H7 (cell line): ENCODE measurements around the gene NFYA. TPM values are rescaled to one million over a fixed set of nuclear protein-coding genes. Genes with fewer than 3 reads are reported as not detected.
"Not testable (repeated sequence)": the region's sequence is repeated elsewhere in the genome, so short reads cannot be mapped to it uniquely, and the experiment has no call there.

Experiments used
- DNase-seq: peaks from one replicate; pipeline ENCODE4 v3.0.0; 2012
- H3K27me3 ChIP-seq: 2 replicates; pipeline ENCODE4 v1.6.0; 2011; ENCODE audit warnings: mild to moderate bottlenecking, low read length; ENCODE audit not compliant: control insufficient read depth, insufficient read depth
- H3K36me3 ChIP-seq: replicated peaks from 2 replicates; pipeline ENCODE4 v1.5.1; 2011; ENCODE audit warnings: low read length; ENCODE audit not compliant: control insufficient read depth, insufficient read depth
- H3K4me3 ChIP-seq: 2 replicates; pipeline ENCODE4 v1.5.1; 2011; ENCODE audit warnings: low read depth, mild to moderate bottlenecking, control low read depth, low read length, moderate library complexity; ENCODE audit not compliant: insufficient read depth
- total RNA-seq: library from RNA; depleted of rRNA; stranded (reverse); fragments of >200 nt; shearing (Covaris generic); gene quantifications from 2 replicates; pipeline ENCODE4 v1.2.3, GENCODE V29; 2014

NFYA gene
- total RNA-seq, 1 experiment from 2014 or later, result 12.1 TPM

GRCh38 chr6:41097467-41098090 is 24.8 kb downstream of the NFYA start:
- Histone ChIP-seq H3K36me3 (peaks cover 46% of the 10 kb centered on the region), H3K4me3 (no peak overlapping the region), H3K27me3 (no peaks in the 10 kb centered on the region)
- no peak for DNase-seq

DNA sequence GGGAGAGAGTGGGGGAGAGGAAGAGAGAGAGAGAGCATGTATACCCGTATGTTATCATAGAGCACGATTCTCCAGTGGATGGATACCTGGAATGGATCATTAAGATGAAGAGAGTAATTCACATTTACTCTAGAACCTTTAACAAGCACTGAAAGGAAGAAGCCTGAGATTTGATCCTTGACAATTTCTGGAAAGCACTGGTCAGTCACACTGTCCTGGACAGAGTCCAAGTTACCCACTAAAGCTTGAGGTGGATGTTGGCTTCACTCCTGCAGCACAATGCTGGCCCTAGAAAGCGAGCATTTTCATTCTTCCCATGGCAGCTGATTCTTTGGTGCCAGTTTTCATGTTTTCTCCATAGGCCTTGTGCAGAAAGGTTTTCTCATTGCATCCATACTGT is 25.6 kb downstream of the NFYA start:
- DNase-seq, result no peak
- peaks cover 38% of the 10 kb centered on the region for H3K36me3 ChIP-seq
- H3K4me3 ChIP-seq, result no peak overlapping the region
- H3K27me3 ChIP-seq, result no peaks in the 10 kb centered on the region

DNA sequence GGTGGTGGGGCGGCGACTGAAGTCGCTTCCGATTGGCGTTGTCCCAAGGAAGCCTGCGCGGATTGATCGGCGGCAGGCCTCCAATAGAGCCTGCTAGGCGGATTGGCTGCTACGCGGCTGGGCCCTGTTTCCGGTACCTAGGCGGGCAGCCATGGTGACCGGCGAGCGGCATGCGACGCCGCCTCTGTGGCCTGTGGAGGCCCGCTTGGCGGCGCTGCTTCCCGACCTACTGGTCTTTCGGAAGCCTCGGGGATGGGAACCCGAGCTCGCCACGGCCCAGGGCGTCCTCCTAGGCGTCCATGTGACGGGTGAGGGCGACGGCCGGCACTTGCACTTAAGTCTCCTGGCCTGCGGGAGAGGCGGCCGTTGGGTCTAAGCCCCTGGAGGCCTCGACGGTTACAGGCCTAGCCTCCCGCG is 28.1 kb downstream of the NFYA start:
- DNase-seq, result peak; percentile 67
- Histone ChIP-seq H3K27me3 (no peaks in the 10 kb centered on the region; the same call in 1 of the 2 replicates), H3K4me3 (no peak overlapping the region), H3K36me3 (peaks cover 21% of the 10 kb centered on the region)

DNA sequence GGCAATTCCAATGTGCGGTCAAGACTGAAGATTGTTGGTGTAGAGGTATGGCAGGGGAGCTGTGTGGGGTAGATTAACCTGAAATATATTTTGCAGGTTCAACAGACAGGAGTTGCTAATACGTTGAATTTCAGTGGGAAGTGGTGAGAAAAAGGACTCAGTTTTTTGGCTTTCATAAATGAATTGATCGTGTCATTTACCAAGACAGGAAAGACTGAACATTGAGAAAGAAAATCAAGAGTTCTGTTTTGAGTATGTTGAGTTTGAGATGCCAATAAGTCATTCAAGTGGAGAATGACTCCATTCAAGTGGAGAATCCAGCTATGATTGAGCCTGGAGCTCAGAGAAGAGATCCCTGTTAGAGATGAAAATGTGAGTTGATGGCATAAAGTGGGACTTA is 31.1 kb downstream of the NFYA start:
- H3K27me3 ChIP-seq, result no peaks in the 10 kb centered on the region; the same call in 1 of the 2 replicates
- no peaks in the 10 kb centered on the region; the same call in none of the 2 replicates for H3K36me3 ChIP-seq
- no peak for DNase-seq
- H3K4me3 ChIP-seq, result no peak overlapping the region

- DNase-seq, result no peak
- Histone ChIP-seq H3K27me3 (no peaks in the 10 kb centered on the region), H3K4me3 (no peak overlapping the region), H3K36me3 (no peaks in the 10 kb centered on the region; the same call in 1 of the 2 replicates)
Observed at GRCh38 chr6:41111017-41111416, 38.2 kb downstream of the NFYA start.

GRCh38 chr6:41115027-41115426 is 42.3 kb downstream of the NFYA start:
- not testable (repeated sequence) for H3K27me3 ChIP-seq, DNase-seq, H3K4me3 ChIP-seq, H3K36me3 ChIP-seq

- Histone ChIP-seq H3K27me3 (no peaks in the 10 kb centered on the region), H3K36me3 (no peaks in the 10 kb centered on the region), H3K4me3 (no peak overlapping the region)
- DNase-seq, result no peak
Observed at GRCh38 chr6:41119508-41119907, 46.7 kb downstream of the NFYA start.

GRCh38 chr6:41120058-41120457 is 47.3 kb downstream of the NFYA start:
- no peaks in the 10 kb centered on the region for H3K36me3 ChIP-seq
- DNase-seq, result no peak
- H3K27me3 ChIP-seq, result no peaks in the 10 kb centered on the region
- H3K4me3 ChIP-seq, result no peak overlapping the region

- Histone ChIP-seq H3K36me3 (no peaks in the 10 kb centered on the region), H3K27me3 (no peaks in the 10 kb centered on the region), H3K4me3 (no peak overlapping the region)
- DNase-seq, result no peak
Observed at GRCh38 chr6:41122373-41122772, 49.6 kb downstream of the NFYA start.

- no peak for DNase-seq
- Histone ChIP-seq H3K4me3 (no peak overlapping the region), H3K36me3 (no peaks in the 10 kb centered on the region), H3K27me3 (no peaks in the 10 kb centered on the region)
Observed at GRCh38 chr6:41122918-41123317, 50.1 kb downstream of the NFYA start.

- DNase-seq, result no peak
- Histone ChIP-seq H3K36me3 (no peaks in the 10 kb centered on the region), H3K4me3 (no peak overlapping the region), H3K27me3 (no peaks in the 10 kb centered on the region)
Observed at GRCh38 chr6:41125282-41125681, 52.5 kb downstream of the NFYA start.

- Histone ChIP-seq H3K36me3 (no peaks in the 10 kb centered on the region), H3K27me3 (no peaks in the 10 kb centered on the region), H3K4me3 (no peak overlapping the region)
- no peak for DNase-seq
Observed at GRCh38 chr6:41132254-41132653, 59.5 kb downstream of the NFYA start.

DNA sequence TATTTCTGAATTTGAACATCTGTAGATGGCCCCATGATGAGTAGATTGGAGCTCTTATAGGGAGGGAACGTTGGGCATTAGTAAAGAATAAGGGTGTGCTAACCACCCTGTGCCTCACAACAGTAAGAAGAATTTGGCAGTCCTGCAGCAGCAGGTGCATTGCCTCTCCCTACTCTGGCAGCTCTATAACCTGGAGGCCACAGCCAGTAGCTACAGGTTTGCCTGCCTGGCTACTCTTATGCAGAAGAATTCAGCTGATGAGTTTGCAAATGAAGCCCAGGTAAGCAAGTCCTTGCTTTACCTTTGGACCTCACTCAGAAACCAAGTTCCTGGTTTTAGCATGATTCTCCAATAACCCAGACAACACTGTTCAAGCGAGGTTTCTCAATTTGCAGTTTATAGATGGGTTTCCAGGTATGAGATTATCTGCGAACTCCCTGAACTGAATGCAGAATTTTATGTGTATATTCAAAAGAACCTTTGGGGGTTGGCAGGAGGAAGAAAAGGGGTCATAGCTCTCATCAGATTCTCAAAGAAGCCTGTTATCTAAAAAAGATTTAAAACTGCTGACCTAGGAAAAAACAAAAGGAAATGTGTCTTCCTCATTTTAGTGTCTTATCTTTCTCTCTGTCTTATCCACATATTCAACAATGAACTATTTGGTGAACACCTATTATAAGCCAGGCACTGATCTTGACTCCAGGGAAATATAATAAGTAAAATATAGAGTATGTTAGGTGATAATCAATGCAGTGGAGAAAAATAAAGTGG is 62.5 kb downstream of the NFYA start:
- Histone ChIP-seq H3K36me3 (no peaks in the 10 kb centered on the region), H3K27me3 (no peaks in the 10 kb centered on the region), H3K4me3 (no peak overlapping the region)
- no peak for DNase-seq

GRCh38 chr6:41136911-41137310 is 64.1 kb downstream of the NFYA start:
- Histone ChIP-seq H3K4me3 (no peak overlapping the region), H3K36me3 (no peaks in the 10 kb centered on the region), H3K27me3 (no peaks in the 10 kb centered on the region)
- DNase-seq, result no peak

DNA sequence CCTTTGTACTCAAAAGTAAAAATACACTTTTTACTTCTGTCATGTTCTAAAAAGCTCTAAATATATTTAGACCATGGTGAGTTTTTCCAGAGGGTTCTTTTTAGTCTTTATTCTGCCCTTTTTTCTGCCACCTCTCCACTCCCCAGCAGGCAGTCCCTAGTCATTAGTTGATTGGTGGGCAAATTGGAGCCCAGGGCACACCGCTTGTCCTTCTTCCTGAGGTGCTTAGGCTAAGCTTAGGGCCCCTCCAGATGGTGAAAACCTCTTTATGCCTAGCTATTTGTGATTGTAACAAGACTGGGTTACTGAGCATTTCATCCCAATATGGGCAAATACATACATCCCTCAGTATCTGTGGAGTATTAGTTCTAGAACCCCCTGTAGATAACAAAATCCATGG is 75.1 kb downstream of the NFYA start:
- Histone ChIP-seq H3K4me3 (no peak overlapping the region), H3K36me3 (no peaks in the 10 kb centered on the region), H3K27me3 (no peaks in the 10 kb centered on the region)
- no peak for DNase-seq
